ENCODE data around the gene CCDC6. TPM values are rescaled to one million over a fixed set of nuclear protein-coding genes. Genes with fewer than 3 reads are reported as not detected.

The CCDC6 gene
- total RNA-seq, 2 experiments from 2014 or later = 9.5 to 25.4 TPM

DNA sequence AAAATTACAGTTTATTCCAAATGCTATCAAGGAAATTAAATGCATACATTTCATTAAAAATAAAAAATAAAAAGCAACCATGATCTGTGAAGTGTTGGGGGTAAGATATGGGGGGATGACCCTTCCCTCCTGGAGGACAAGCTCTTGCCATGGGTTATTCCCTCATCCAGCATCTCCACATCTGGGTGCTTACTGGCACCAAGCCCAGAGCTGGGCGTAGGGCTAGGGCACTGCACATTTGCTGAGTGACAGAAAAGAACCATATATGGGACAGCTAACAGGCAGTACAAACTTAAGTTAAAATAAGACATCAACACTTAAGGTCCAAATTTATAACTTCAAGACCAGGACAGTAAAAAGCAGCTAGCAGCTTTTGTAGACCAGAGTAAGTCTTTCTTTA is 10.2 kb downstream of the CCDC6 start:
- POLR2A ChIA-PET = interaction anchor here (0.7 kb wide), 1 partner anchor 44 kb away, joined by 4 read pairs; no protein-coding TSS in a partner anchor
- TF ChIP-seq CTCF (conservative IDR thresholded peaks at IDR 0.05; ENCODE audit: low read length) = no peak
- no peak for TF ChIP-seq EZH2phosphoT487 (IDR thresholded peaks at IDR 0.05; ENCODE audit: borderline replicate concordance, low read depth, low read length)
- CTCF ChIA-PET (ENCODE audit: unreplicated experiment) = no interaction called here

DNA sequence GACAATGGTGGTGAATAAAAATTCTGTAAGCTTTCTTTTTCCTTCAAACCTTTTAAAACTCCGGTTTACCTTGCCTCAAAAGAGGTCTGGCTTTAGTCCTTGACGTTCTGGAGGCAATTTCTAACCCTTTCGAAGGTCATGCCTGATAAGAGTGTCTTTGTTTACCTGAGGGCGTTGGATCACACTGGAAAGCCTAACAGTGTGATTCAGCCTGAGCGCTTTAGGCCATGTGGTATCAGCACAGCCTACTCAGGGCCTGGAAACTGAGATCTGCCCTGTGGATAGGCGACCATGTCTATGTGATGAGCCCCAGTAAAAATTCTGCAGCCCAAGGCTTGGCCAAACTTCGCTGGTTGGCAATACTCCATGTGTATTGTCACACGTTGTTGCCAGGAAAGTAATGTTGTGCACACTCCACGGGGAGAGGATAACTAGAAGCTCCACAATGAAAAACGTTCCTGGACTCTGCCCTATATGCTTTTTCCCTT is 10.7 kb downstream of the CCDC6 start:
- DNase-seq (ENCODE audit: low spot score) = no peak
- intact Hi-C loops (cut with micrococcal nuclease; ENCODE audit: unreplicated experiment) = no loop called here
- TF ChIP-seq CTCF (conservative IDR thresholded peaks at IDR 0.05; ENCODE audit: low read length) (no peak), EZH2phosphoT487 (IDR thresholded peaks at IDR 0.05; ENCODE audit: borderline replicate concordance, low read depth, low read length) (no peak)
- Histone ChIP-seq H3K36me3 (ENCODE audit: insufficient read depth, low read length) (peaks cover 6% of the 10 kb centered on the region; the same call in 1 of the 2 replicates), H2AFZ (ENCODE audit: low read length) (no peak overlapping the region), H3K4me1 (ENCODE audit: insufficient read depth, low read length, poor library complexity, severe bottlenecking) (peaks cover 14% of the 10 kb centered on the region), H4K20me1 (ENCODE audit: insufficient read depth, low read length) (peaks cover 56% of the 10 kb centered on the region), H3K9me3 (ENCODE audit: low read length) (no peaks in the 10 kb centered on the region), H3K4me2 (ENCODE audit: low read length) (no peak overlapping the region), H3K27ac (ENCODE audit: low read depth, low read length, poor library complexity, severe bottlenecking) (no peak overlapping the region), H3K4me3 (ENCODE audit: low read depth, low read length, poor library complexity, severe bottlenecking) (no peak overlapping the region), H3K9me2 (ENCODE audit: insufficient read depth, low read length) (no peaks in the 10 kb centered on the region), H3K79me2 (ENCODE audit: insufficient read depth, low read depth, low read length) (peaks cover 35% of the 10 kb centered on the region; the same call in 1 of the 2 replicates)
- POLR2A ChIA-PET = interaction anchor here (0.7 kb wide), 1 partner anchor 43 kb away, joined by 4 read pairs; no protein-coding TSS in a partner anchor
- no TSS peak for BruUV-seq (replicated peaks)
- CTCF ChIA-PET (ENCODE audit: unreplicated experiment) = no interaction called here

More for the DNA sequence above, 10.2 kb downstream of the CCDC6 start:
- Histone ChIP-seq H3K4me1 (ENCODE audit: insufficient read depth, low read length, poor library complexity, severe bottlenecking) (peaks cover 19% of the 10 kb centered on the region), H3K4me2 (ENCODE audit: low read length) (no peak overlapping the region), H3K79me2 (ENCODE audit: insufficient read depth, low read depth, low read length) (peaks cover 40% of the 10 kb centered on the region; the same call in 1 of the 2 replicates), H4K20me1 (ENCODE audit: insufficient read depth, low read length) (peaks cover 52% of the 10 kb centered on the region), H3K9me2 (ENCODE audit: insufficient read depth, low read length) (no peaks in the 10 kb centered on the region), H3K4me3 (ENCODE audit: low read depth, low read length, poor library complexity, severe bottlenecking) (no peak overlapping the region), H3K27ac (ENCODE audit: low read depth, low read length, poor library complexity, severe bottlenecking) (no peak overlapping the region), H3K9me3 (ENCODE audit: low read length) (no peaks in the 10 kb centered on the region), H2AFZ (ENCODE audit: low read length) (no peak overlapping the region), H3K36me3 (ENCODE audit: insufficient read depth, low read length) (peaks cover 3% of the 10 kb centered on the region; the same call in 1 of the 2 replicates)
- BruUV-seq (replicated peaks) = no TSS peak
- intact Hi-C loops (cut with micrococcal nuclease; ENCODE audit: unreplicated experiment) = no loop called here
- DNase-seq (ENCODE audit: low spot score) = no peak

DNA sequence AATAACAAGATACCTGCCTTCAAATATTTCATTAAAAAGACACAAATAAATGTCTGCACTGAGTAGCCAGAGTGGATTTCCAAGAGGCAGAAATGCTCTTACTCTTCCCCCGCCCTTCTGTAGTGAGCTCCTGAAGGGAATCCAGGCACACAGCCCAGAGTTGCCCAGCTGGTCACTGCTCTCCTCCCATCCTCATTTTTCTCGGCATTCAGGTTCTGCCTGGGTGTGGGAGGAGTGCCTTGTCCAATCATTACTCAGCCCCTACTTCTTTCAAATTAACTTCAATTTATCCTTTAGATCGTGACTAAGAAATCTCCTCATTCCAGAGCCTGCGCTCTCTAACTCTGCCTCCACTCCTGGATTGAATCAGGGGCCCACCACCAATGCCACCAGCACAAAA is 12.2 kb downstream of the CCDC6 start:
- Histone ChIP-seq H3K79me2 (ENCODE audit: insufficient read depth, low read depth, low read length) (peaks cover 25% of the 10 kb centered on the region; the same call in 1 of the 2 replicates), H4K20me1 (ENCODE audit: insufficient read depth, low read length) (peaks cover 51% of the 10 kb centered on the region), H2AFZ (ENCODE audit: low read length) (no peak overlapping the region), H3K4me2 (ENCODE audit: low read length) (no peak overlapping the region), H3K4me1 (ENCODE audit: insufficient read depth, low read length, poor library complexity, severe bottlenecking) (no peaks in the 10 kb centered on the region), H3K27ac (ENCODE audit: low read depth, low read length, poor library complexity, severe bottlenecking) (no peak overlapping the region), H3K4me3 (ENCODE audit: low read depth, low read length, poor library complexity, severe bottlenecking) (no peak overlapping the region), H3K36me3 (ENCODE audit: insufficient read depth, low read length) (peaks cover 18% of the 10 kb centered on the region), H3K9me2 (ENCODE audit: insufficient read depth, low read length) (no peaks in the 10 kb centered on the region), H3K9me3 (ENCODE audit: low read length) (no peaks in the 10 kb centered on the region)
- DNase-seq (ENCODE audit: low spot score) = no peak
- intact Hi-C loops (cut with micrococcal nuclease; ENCODE audit: unreplicated experiment) = no loop called here
- ChIA-PET POLR2A (interaction anchor here (1.0 kb wide), 1 partner anchor 37 kb away, joined by 3 read pairs; no protein-coding TSS in a partner anchor), CTCF (ENCODE audit: unreplicated experiment) (no interaction called here)
- TF ChIP-seq EZH2phosphoT487 (IDR thresholded peaks at IDR 0.05; ENCODE audit: borderline replicate concordance, low read depth, low read length) (no peak), CTCF (conservative IDR thresholded peaks at IDR 0.05; ENCODE audit: low read length) (no peak)
- no TSS peak for BruUV-seq (replicated peaks)

Measured in OCI-LY7 (cell line).